Fibroblast of pulmonary artery (primary cell): ENCODE data around the gene HMGB1.

Experiments used
- DNase-seq: peaks from one replicate; pipeline ENCODE4 v3.0.0-alpha.2; 2010; ENCODE audit warnings: low read depth
- H3K4me3 ChIP-seq: replicated peaks from 2 replicates; pipeline ENCODE4 v1.5.1; 2011; ENCODE audit warnings: low read depth, mild to moderate bottlenecking, control low read depth, low read length, moderate library complexity
- CTCF ChIP-seq: IDR thresholded peaks from 2 replicates; pipeline ENCODE4 v1.5.1; 2011; ENCODE audit warnings: mild to moderate bottlenecking, control low read depth, low read length, inconsistent platforms; ENCODE audit errors: missing control alignments

The HMGB1 gene

GRCh38 chr13:30465593-30466357, at the start of gene HMGB1:
Gene HMGB1, minus strand, starts transcription at chr13:30465936. Its CDS starts 2,256 bp downstream, at chr13:30463680.
- no peak for TF ChIP-seq CTCF
- H3K4me3 ChIP-seq = peak within 1 kb of the TSS; percentile 74
- peak; percentile 99 for DNase-seq

DNA sequence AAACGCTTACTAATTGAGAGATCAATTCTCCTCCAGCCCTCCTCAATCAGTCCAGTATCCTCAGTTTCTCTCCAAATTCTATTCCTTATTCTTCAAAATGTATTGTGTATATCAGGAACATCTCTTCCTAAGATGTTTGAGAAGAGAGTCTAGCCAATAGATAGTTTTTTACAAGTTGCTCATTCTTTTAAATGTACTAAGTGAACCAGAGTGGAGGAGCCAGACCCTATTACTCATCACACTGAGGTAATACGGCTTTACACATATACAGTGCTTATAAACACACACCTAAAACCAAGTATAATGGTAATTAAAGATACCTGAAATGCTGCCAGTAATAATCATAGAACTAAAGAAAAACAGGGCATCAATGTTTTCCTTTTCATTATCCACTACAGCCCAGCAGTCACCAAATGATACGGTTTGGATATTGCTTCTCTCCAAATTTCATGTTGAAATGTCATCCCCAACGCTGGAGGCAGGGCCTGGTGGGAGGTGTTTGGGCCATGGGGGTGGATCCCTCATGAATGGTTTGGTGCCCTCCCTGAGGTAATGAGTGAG, 45.2 kb upstream of the HMGB1 start:
- no peak overlapping the region for H3K4me3 ChIP-seq
- no peak for DNase-seq
- TF ChIP-seq CTCF = no peak

- TF ChIP-seq CTCF = no peak
- DNase-seq = no peak
- H3K4me3 ChIP-seq = no peak overlapping the region
These were observed 44.4 kb upstream of the HMGB1 start for GRCh38 chr13:30510091-30510490.

DNA sequence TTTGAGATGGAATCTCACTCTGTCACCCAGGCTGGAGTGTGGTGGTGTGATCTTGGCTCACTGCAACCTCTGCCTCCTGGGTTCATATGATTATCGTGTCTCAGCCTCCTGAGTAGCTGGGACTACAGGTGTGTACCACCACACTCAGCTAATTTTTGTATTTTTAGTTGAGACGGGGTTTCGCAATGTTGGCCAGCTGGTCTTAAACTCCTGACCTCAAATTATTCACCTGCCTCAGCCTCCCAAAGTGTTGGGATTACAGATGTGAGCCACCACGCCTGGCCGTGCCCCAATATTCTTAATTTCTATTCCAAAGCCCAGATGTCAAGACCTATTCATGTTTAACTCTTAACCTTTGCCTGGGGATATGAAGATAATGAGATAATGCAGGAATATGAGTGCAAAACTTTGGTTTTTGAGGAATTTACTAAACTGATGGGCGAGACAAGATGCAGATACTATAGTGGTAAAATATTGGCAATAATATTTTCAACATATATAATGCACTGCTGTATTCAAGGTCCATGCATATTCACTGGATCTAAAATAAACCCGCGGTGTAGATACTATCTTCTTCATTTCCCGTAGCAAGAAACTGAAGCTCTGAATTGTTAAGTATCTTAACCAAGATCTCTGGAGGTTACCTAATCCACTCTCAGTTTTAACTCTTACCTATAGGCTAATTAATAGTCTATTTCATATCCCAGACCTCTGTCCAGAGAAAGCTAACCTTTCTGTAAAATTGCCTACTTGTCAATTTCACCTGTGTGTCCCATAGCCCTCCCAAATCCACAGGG, 43.7 kb upstream of the HMGB1 start:
- no peak for TF ChIP-seq CTCF
- no peak overlapping the region for H3K4me3 ChIP-seq
- DNase-seq = no peak

- TF ChIP-seq CTCF = no peak
- H3K4me3 ChIP-seq = no peak overlapping the region
- DNase-seq = peak; percentile 56
These were observed 38.3 kb upstream of the HMGB1 start for GRCh38 chr13:30504081-30504480.

- H3K4me3 ChIP-seq = no peak overlapping the region
- no peak for DNase-seq
- TF ChIP-seq CTCF = no peak
These were observed 36.5 kb upstream of the HMGB1 start for GRCh38 chr13:30502237-30502636.
